RCC 7860 (cell line): ENCODE results near the gene CLECL1.
"Not testable (repeated sequence)": the region's sequence is repeated elsewhere in the genome, so short reads cannot be mapped to it uniquely, and the experiment has no call there.

Source experiments
- DNase-seq: peaks from one replicate; pipeline ENCODE4 v3.0.0-alpha.2; 2015; ENCODE audit warnings: low spot score
- FAIRE-seq: peaks from 2 replicates; lab custom pipeline; 2012; peaks lifted over from hg19 to GRCh38; lab: Jason Lieb, UNC

Gene CLECL1

GRCh38 chr12:9752145-9752933, 19.4 kb upstream of the CLECL1 start:
- FAIRE-seq (no peak), DNase-seq (no peak)

GRCh38 chr12:9751204-9752144, 18.6 kb upstream of the CLECL1 start:
- peak; percentile 73 for FAIRE-seq
- peak; percentile 27 for DNase-seq

GRCh38 chr12:9750276-9751203, 17.6 kb upstream of the CLECL1 start:
- FAIRE-seq, result peak; percentile 52
- peak; percentile 22 for DNase-seq

DNA sequence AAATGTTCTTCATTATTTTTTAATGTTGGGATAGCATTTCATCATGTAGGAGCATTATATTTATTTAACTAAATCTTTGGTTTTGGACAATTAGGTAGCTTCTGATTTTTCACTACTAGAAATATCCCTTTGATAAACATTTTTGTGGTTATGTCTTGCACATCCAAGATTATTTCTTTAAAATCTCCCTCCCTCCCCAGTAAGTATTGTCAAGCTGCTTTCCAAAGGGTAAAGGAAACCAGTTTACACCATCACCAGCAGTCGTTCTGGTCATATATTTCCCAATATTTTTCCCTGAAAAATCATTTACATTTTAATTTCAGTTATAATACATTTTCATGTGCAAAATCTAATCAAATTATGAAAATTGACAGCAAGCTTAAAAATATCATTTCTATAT, 16.7 kb upstream of the CLECL1 start:
- DNase-seq (no peak), FAIRE-seq (no peak)

- DNase-seq (peak; percentile 23), FAIRE-seq (no peak)
Observed at GRCh38 chr12:9745199-9745598, 12.3 kb upstream of the CLECL1 start.

- FAIRE-seq (no peak), DNase-seq (no peak)
Observed at GRCh38 chr12:9742661-9743060, 9.8 kb upstream of the CLECL1 start.

DNA sequence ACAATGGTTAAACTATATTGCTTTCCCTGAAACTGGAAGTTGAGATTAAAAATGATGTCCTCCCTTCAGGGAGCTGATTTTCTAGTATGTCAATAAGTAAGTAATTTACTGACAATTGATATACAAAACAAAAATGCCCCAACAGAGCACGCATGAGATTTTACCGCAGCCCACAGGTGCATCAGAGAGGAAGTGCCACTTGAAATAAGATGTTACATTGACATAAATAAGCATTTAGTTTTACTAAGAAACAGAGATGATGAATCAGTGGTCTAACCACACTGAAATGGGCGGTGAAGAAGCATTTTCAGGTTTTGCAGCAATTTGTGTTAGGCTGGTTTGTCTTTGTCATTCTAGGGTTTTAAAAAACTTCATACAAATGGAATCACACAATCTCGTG, 8.8 kb upstream of the CLECL1 start:
- FAIRE-seq (no peak), DNase-seq (no peak)

DNA sequence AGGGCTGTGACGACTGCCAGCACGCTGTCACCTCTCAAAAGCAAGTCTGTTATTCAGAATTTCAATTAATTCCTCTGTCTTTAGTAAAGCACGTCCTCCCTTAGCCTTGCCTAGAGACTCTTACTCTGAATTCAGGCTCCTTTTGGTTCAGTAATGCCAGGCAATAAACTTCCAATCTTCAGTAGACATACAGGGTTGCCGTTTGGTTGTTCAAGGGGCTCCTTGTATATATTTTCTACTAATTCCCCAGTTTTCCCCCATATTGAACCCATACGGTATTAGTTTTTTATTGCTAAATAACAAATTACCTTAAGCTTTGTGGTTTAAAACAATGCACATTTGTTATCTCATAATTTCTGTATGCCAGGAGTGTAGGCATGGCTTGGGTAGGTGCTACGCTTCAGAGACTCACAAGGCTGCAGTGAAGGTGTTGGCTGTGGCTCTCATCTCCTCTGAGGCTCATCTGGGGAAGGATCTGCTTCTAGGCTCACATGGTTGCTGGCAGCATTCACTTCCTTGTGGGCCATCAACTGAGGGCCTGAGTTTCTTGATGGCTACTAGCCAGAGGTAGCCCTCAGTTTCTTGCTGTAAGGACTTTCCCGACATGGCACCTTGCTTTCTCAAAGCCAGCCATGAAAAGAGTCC, 7.3 kb upstream of the CLECL1 start:
- FAIRE-seq (no peak), DNase-seq (no peak)

- not testable (repeated sequence) for FAIRE-seq
Observed at GRCh38 chr12:9739404-9740105, 6.7 kb upstream of the CLECL1 start.

DNA sequence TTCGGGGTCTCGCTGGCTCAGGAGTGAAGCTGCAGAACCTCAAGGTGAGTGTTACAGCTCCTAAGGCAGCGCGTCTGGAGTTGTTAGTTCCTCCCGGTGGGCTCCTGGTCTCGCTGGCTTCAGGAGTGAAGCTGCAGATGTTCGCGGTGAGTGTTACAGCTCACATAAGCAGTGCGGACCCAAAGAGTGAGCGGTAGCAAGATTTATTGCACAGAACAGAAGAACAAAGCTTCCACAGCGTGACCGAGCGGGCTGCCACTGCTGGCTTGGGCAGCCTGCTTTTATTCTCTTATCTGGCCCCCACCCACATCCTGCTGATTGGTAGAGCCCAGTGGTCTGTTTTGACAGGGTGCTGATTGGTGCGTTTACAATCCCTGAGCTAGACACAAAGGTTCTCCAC, 6.0 kb upstream of the CLECL1 start:
- FAIRE-seq, result not testable (repeated sequence)

More at GRCh38 chr12:9739404-9740105, 6.7 kb upstream of the CLECL1 start:
- DNase-seq, result not testable (repeated sequence)

GRCh38 chr12:9736936-9737705, 4.2 kb upstream of the CLECL1 start:
- FAIRE-seq, result no peak
- DNase-seq, result no peak

More for the DNA sequence above, 6.0 kb upstream of the CLECL1 start:
- not testable (repeated sequence) for DNase-seq

DNA sequence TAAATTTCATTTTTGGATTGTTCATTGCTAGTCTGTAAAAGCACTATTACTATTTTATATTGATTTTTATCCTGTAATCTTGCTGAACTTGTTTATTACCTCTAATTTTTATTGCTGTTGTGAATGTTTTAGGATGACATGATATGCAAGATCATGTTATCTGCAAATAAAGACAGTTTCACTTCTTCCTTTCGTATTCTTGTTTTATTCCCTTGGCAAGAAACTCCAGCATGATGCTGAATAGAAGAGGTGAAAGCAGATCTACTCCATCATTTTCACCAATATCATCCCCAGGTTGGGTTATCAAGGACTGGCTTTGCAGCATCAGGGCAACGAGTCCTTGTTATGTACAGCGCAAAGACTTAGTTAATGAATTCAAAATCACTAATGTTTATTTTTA, 2.7 kb upstream of the CLECL1 start:
- FAIRE-seq (no peak), DNase-seq (no peak)

DNA sequence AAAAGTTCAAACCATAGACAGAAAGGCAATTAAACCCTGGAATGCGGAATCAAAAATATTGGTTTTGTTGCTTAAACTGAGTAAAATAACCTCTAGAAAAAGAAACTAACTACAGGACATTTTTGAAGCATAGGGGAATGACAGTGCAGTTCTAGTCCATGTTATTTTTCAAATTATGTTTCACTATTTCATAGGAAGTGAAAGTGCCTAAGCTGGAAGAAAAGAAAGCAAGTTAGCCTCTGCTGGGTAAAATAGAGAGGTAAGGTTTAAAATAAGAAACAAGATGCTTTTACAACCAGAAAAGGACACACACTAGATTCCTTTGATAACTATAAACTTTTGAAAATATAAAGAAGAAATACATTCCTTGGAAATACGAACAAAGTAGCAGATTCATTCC, 1.1 kb downstream of the CLECL1 start:
- FAIRE-seq, result no peak
- DNase-seq, result no peak

GRCh38 chr12:9731393-9731792, 1.5 kb downstream of the CLECL1 start:
- FAIRE-seq, result no peak

DNA sequence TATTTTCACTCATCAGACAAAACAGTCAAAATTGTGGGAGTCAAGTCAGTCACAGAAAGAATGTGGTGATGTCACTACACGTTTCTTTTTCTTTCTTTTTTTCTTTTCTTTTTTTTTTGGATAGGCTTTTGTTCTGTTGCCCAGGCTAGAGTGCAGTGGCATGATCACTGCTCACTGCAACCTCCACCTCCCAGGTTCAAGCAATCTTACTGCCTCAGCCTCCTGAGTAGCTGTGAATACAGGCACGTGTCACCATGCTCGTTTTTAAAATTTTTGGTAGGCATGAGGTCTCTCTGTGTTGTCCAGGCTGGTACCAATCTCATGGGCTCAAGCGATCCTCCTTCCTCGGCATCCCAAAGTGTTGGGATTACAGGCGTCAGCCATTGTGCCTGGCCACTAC, 2.3 kb downstream of the CLECL1 start:
- no peak for FAIRE-seq
- DNase-seq, result no peak

More at GRCh38 chr12:9731393-9731792, 1.5 kb downstream of the CLECL1 start:
- no peak for DNase-seq

GRCh38 chr12:9730011-9730410, 2.9 kb downstream of the CLECL1 start:
- DNase-seq (no peak), FAIRE-seq (no peak)

DNA sequence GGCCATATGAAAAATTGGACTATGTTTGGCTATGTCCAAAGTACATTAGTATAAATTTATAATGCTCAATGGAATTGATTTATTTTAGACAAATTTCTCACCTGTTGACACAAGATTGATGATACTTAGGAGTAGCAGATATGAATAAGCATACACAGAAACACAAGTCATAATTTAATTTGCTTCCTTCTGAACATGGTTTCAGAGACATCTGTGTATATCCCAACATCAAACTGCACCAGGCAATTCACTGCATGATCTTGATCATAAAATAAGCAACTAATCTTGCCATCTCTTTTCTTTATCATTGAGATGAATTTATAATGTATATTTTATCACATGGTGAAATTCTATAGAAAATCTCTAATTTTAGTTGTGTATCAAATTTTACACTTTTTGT, 3.8 kb downstream of the CLECL1 start:
- FAIRE-seq (no peak), DNase-seq (no peak)

DNA sequence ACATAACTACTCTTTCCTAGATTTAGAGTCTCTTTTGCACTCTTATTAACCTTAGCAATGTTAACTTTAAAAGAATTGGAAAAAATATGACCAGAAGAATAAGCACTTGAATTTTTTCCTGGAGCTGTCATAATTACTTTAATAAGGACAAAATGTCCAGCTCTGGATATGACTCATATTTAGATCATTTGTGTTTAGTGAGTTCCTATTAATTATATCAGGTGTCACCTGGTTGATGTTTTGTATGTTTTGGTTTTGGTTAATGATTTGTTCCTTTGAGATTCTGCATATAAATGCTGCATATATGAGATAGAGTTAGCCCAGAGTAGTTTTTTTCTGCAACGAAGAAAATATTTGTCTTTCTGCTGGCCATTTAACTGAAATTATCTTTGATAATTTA, 5.1 kb downstream of the CLECL1 start:
- no peak for DNase-seq
- FAIRE-seq, result no peak
